Activated T-helper 2 cell treated with anti-CD3 and anti-CD28 coated beads, Interferon-gamma antibody, Interleukin-2, Interleukin-4, amounts not matched to agents 10 μg/mL and 5 μg/mL and 100 μg/mL, durations not matched to agents 14 hours and 24 hours and 36 hours (primary cell): ENCODE data around the gene ACOT9. TPM values are rescaled to one million over a fixed set of nuclear protein-coding genes. Genes with fewer than 3 reads are reported as not detected.
"Not testable (repeated sequence)": the region's sequence is repeated elsewhere in the genome, so short reads cannot be mapped to it uniquely, and the experiment has no call there.

ENCODE experiments used
- DNase-seq: peaks from one replicate; pipeline ENCODE4 v3.0.0; 2021; ENCODE audit warnings: low spot score
- H3K27ac Mint-ChIP-seq: one replicate; pipeline ENCODE4 v1.8.0; 2021; ENCODE audit warnings: mixed read lengths
- H3K27me3 Mint-ChIP-seq: one replicate; pipeline ENCODE4 v1.8.0; 2021; ENCODE audit warnings: low read depth, mixed read lengths
- H3K36me3 Mint-ChIP-seq: one replicate; pipeline ENCODE4 v1.8.0; 2021; ENCODE audit warnings: low read depth, mixed read lengths
- H3K4me1 Mint-ChIP-seq: one replicate; pipeline ENCODE4 v1.8.0; 2021; ENCODE audit warnings: low read depth, mixed read lengths
- H3K4me3 Mint-ChIP-seq: one replicate; pipeline ENCODE4 v1.8.0; 2021; ENCODE audit warnings: low read depth, mild to moderate bottlenecking, moderate library complexity, mixed read lengths
- H3K9me3 Mint-ChIP-seq: one replicate; pipeline ENCODE4 v1.8.0; 2021; ENCODE audit warnings: mixed read lengths
- intact Hi-C: fragments of 100-400 bp; cut with micrococcal nuclease; formaldehyde crosslinking; loops from one replicate; pipeline ENCODE4 v1.15.1; 2023
- total RNA-seq: library from RNA; stranded (reverse); gene quantifications from 2 replicates; pipeline ENCODE4 v1.2.3, GENCODE V29; 2022

The ACOT9 gene
- total RNA-seq, 1 donor from 2014 or later: 75.2 TPM

- peak within 1 kb of the TSS; percentile 96 for H3K27ac Mint-ChIP-seq
- H3K4me1 Mint-ChIP-seq: peaks cover 31% of the 10 kb centered on the region
- intact Hi-C loops: loop anchor here (1.0 to 5.0 kb wide), 5 partner anchors 27 to 369 kb away; partner anchors contain the start of genes ACOT9, APOO and EIF2S3
- H3K4me3 Mint-ChIP-seq: peak within 1 kb of the TSS; percentile 90
- DNase-seq: peak; percentile 90
- no peaks in the 10 kb centered on the region for H3K9me3 Mint-ChIP-seq
- H3K36me3 Mint-ChIP-seq: peaks cover 29% of the 10 kb centered on the region
- H3K27me3 Mint-ChIP-seq: no peaks in the 10 kb centered on the region
These were observed 40.0 kb upstream of the ACOT9 start, which contains the start of gene SAT1 for GRCh38 chrX:23782863-23783588. Gene SAT1, plus strand, starts transcription at chrX:23783173. Its CDS starts 179 bp downstream, at chrX:23783352.

GRCh38 chrX:23782455-23782854, 39.4 kb upstream of the ACOT9 start:
- no peak for DNase-seq
- intact Hi-C loops: loop anchor here (1.0 to 5.0 kb wide), 4 partner anchors 26 to 370 kb away; partner anchors contain the start of genes ACOT9 and EIF2S3
- Mint-ChIP-seq H3K4me3 (peak overlapping the region; percentile 90), H3K36me3 (peaks cover 29% of the 10 kb centered on the region), H3K27ac (peak overlapping the region; percentile 96), H3K27me3 (no peaks in the 10 kb centered on the region), H3K9me3 (no peaks in the 10 kb centered on the region), H3K4me1 (peaks cover 31% of the 10 kb centered on the region)

DNA sequence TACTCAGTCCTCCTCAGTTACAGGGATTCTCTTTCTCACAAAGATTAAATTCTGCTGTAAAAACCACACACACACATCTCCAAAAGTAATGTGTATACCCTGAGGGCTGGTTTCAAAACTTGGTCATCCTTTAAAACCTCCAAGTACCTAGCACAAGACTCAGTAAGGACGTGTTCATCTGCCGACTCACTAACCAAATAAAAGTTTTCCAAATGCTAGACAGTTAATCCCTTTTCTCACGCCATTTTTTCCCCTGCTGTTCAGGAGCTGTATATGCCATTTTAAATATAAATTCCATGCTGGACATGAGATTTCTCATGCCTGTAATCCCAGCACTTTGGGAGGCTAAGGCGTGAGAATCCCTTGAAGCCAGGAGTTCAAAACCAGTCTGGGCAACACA, 35.9 kb upstream of the ACOT9 start:
- intact Hi-C loops: no loop called here
- Mint-ChIP-seq H3K27ac (no peak overlapping the region), H3K9me3 (no peaks in the 10 kb centered on the region), H3K4me3 (no peak overlapping the region), H3K36me3 (peaks cover 3% of the 10 kb centered on the region), H3K27me3 (no peaks in the 10 kb centered on the region), H3K4me1 (peaks cover 16% of the 10 kb centered on the region)
- no peak for DNase-seq

DNA sequence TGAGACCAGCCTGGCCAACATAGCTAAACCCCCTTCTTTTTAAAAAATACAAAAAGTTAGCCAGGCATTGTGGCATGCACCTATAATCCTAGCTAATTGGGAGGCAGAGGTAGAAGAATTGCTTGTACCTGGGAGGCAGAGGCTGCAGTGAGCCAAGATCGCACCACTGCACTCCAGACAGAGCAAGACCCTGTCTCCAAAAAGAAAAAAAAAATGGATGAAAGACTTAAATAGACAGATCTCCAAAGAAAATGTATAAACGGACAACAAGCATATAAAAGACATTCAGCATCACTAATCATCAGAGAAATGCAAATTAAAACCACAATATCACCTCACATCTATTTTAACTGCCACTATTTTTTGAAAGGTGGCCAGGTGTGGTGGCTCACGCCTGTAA, 33.3 kb upstream of the ACOT9 start:
- no peak overlapping the region for H3K4me3 Mint-ChIP-seq
- no peaks in the 10 kb centered on the region for H3K27me3 Mint-ChIP-seq
- no peaks in the 10 kb centered on the region for H3K9me3 Mint-ChIP-seq
- no peak for DNase-seq
- H3K4me1 Mint-ChIP-seq: peaks cover 13% of the 10 kb centered on the region
- no peaks in the 10 kb centered on the region for H3K36me3 Mint-ChIP-seq
- H3K27ac Mint-ChIP-seq: no peak overlapping the region
- intact Hi-C loops: no loop called here

- no peaks in the 10 kb centered on the region for H3K9me3 Mint-ChIP-seq
- intact Hi-C loops: loop anchor here (1.0 to 2.0 kb wide), 2 partner anchors 8 to 111 kb away; no protein-coding TSS in a partner anchor
- no peaks in the 10 kb centered on the region for H3K36me3 Mint-ChIP-seq
- no peaks in the 10 kb centered on the region for H3K27me3 Mint-ChIP-seq
- H3K27ac Mint-ChIP-seq: peak overlapping the region; percentile 87
- H3K4me1 Mint-ChIP-seq: peaks cover 10% of the 10 kb centered on the region
- H3K4me3 Mint-ChIP-seq: peak overlapping the region; percentile 26
- DNase-seq: peak; percentile 35
These were observed 30.6 kb upstream of the ACOT9 start for GRCh38 chrX:23773601-23774175.

GRCh38 chrX:23771086-23771485, 28.0 kb upstream of the ACOT9 start:
- H3K36me3 Mint-ChIP-seq, H3K4me3 Mint-ChIP-seq, intact Hi-C loops, H3K27me3 Mint-ChIP-seq, H3K9me3 Mint-ChIP-seq, H3K27ac Mint-ChIP-seq, DNase-seq, H3K4me1 Mint-ChIP-seq: not testable (repeated sequence)

DNA sequence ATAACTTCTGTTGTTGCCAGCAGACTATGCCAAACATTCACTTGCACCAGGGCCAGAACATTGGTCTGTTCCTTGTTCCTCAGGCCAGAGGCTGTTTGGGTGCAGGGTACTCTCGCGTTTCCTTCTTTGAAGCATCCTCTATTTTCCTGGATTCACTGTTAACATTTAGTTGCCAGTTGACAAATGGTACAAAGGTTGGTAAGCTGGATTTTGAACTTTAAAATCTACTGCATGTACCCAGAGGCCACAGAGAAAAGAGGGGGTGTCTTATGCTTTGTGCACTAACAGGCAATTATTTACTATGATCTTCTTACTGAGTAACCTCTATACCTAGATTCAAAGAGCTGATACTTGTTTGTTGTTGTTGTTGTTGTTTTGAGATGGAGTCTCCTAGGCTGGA, 27.1 kb upstream of the ACOT9 start:
- Mint-ChIP-seq H3K9me3 (no peaks in the 10 kb centered on the region), H3K27me3 (no peaks in the 10 kb centered on the region), H3K27ac (no peak overlapping the region), H3K4me1 (peaks cover 10% of the 10 kb centered on the region), H3K36me3 (no peaks in the 10 kb centered on the region), H3K4me3 (no peak overlapping the region)
- intact Hi-C loops: no loop called here
- DNase-seq: no peak

DNA sequence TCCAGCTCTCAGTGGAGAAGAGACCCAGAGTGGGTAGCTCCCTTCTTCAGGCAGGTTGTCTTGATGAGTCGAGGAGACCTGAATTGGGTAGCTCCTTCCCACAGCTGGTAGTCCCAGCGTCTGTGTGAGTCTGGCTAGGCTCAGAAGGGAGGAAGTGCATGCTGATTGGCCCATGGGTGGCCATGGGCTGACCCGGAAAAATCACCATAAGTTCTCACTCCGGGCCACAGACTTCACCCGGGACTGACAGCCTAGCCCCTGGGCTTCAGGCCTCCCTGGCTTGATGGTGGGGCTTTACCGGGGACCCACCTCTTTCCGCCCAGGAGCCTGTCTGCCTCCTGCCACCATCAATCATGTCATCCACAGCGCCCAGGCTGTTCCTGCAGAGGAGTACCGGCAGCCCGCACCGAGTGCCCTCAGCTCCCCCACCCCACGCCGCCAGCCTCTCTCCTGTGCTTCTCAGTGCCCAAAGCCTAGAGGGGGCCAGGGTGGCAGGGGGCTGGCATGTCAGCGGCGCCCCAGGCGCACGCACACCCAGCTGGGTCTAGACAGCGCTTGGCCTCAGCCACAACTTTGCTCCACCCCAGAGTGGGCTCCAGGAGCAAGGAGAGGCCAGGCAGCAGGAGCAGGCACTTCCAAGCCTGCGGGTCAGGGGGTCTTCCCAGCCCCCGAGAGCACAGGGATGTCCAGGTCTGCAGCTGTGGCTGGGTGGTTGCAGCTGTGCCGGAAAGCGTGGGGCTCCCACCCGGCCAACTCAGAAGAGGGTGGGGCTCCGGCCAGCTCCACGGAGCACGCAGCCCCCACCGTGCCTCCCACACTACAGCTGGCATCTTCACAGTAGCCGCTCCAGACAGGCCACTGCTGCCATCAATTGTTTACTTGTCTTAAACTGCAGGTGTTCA, 23.8 kb upstream of the ACOT9 start:
- Mint-ChIP-seq H3K4me1 (no peaks in the 10 kb centered on the region), H3K27ac (no peak overlapping the region)
- intact Hi-C loops: no loop called here

GRCh38 chrX:23765868-23766267, 22.8 kb upstream of the ACOT9 start:
- intact Hi-C loops: no loop called here
- no peaks in the 10 kb centered on the region for H3K4me1 Mint-ChIP-seq
- H3K9me3 Mint-ChIP-seq: no peaks in the 10 kb centered on the region
- no peaks in the 10 kb centered on the region for H3K36me3 Mint-ChIP-seq
- no peak for DNase-seq
- H3K27ac Mint-ChIP-seq: no peak overlapping the region
- H3K4me3 Mint-ChIP-seq: no peak overlapping the region
- no peaks in the 10 kb centered on the region for H3K27me3 Mint-ChIP-seq

More for the DNA sequence above, 23.8 kb upstream of the ACOT9 start:
- no peaks in the 10 kb centered on the region for H3K9me3 Mint-ChIP-seq
- DNase-seq: no peak
- H3K27me3 Mint-ChIP-seq: no peaks in the 10 kb centered on the region
- H3K36me3 Mint-ChIP-seq: no peaks in the 10 kb centered on the region
- H3K4me3 Mint-ChIP-seq: no peak overlapping the region

GRCh38 chrX:23765449-23765848, 22.4 kb upstream of the ACOT9 start:
- intact Hi-C loops: no loop called here
- no peaks in the 10 kb centered on the region for H3K27me3 Mint-ChIP-seq
- no peaks in the 10 kb centered on the region for H3K36me3 Mint-ChIP-seq
- no peak overlapping the region for H3K27ac Mint-ChIP-seq
- no peak for DNase-seq
- H3K4me3 Mint-ChIP-seq: no peak overlapping the region
- H3K9me3 Mint-ChIP-seq: no peaks in the 10 kb centered on the region
- H3K4me1 Mint-ChIP-seq: no peaks in the 10 kb centered on the region

- intact Hi-C loops: no loop called here
- Mint-ChIP-seq H3K9me3 (no peaks in the 10 kb centered on the region), H3K27ac (no peak overlapping the region), H3K4me3 (no peak overlapping the region), H3K4me1 (no peaks in the 10 kb centered on the region), H3K27me3 (no peaks in the 10 kb centered on the region), H3K36me3 (no peaks in the 10 kb centered on the region)
- DNase-seq: no peak
These were observed 21.3 kb upstream of the ACOT9 start for GRCh38 chrX:23764188-23764984.

GRCh38 chrX:23759821-23760220, 16.7 kb upstream of the ACOT9 start:
- peaks cover 5% of the 10 kb centered on the region for H3K4me1 Mint-ChIP-seq
- no peaks in the 10 kb centered on the region for H3K27me3 Mint-ChIP-seq
- H3K9me3 Mint-ChIP-seq: no peaks in the 10 kb centered on the region
- no peak overlapping the region for H3K4me3 Mint-ChIP-seq
- intact Hi-C loops: no loop called here
- H3K36me3 Mint-ChIP-seq: no peaks in the 10 kb centered on the region
- no peak overlapping the region for H3K27ac Mint-ChIP-seq
- no peak for DNase-seq
